Stomach (tissue), 9 donors: Measurements from ENCODE around the gene TMBIM4. TPM values are rescaled to one million over a fixed set of nuclear protein-coding genes. Genes with fewer than 3 reads are reported as not detected.
"Not testable (repeated sequence)": the region's sequence is repeated elsewhere in the genome, so short reads cannot be mapped to it uniquely, and the experiment has no call there.

Source experiments
- DNase-seq, 2 donors: peaks; one replicate each; pipeline versions ENCODE4 v3.0.0 to v3.0.0-alpha.2; 2013 to 2019
- H3K27ac ChIP-seq, 5 donors: fragments of 200-600 bp in 4 of 5; sonication (generic) in 4 of 5; one replicate each; pipeline ENCODE4 v1.5.1; 2013 to 2019; ENCODE audit warnings: mild to moderate bottlenecking in 1 of 5, moderate library complexity in 1 of 5
- H3K27me3 ChIP-seq, 3 donors: fragments of 200-600 bp; sonication (generic); one replicate each; pipeline ENCODE4 v1.5.1; 2017 to 2019; ENCODE audit warnings: mixed run types in 1 of 3
- H3K36me3 ChIP-seq, 4 donors: fragments of 200-600 bp; sonication (generic); 1 replicate in 3 of 4; 2 replicates in 1 of 4; pipeline ENCODE4 v1.5.1; 2016 to 2019
- H3K4me1 ChIP-seq, 4 donors: fragments of 200-600 bp; sonication (generic); one replicate each; pipeline ENCODE4 v1.5.1; 2016 to 2019
- H3K4me3 ChIP-seq, 4 donors: fragments of 200-600 bp; sonication (generic) in 3 of 4; one replicate each; pipeline ENCODE4 v1.5.1; 2016 to 2019; ENCODE audit warnings: mild to moderate bottlenecking in 1 of 4
- H3K9me3 ChIP-seq, 4 donors: fragments of 200-600 bp; sonication (generic); one replicate each; pipeline ENCODE4 v1.5.1; 2016 to 2019
- CTCF ChIP-seq, 7 experiments: fragments of 450-650 bp in 4 of 7; fragments of 200-600 bp in 3 of 7; sonication (generic) in 3 of 7; IDR thresholded peaks; one replicate each; pipeline ENCODE4 v1.5.1; 2016 to 2019; ENCODE audit warnings: antibody characterized with exemption in 7 of 7, control low read depth in 2 of 7, mild to moderate bottlenecking in 1 of 7
- EP300 ChIP-seq: sonication (generic); formaldehyde crosslinking; IDR thresholded peaks from one replicate; pipeline ENCODE4 v1.6.1; 2017; ENCODE audit warnings: antibody characterized with exemption
- POLR2A ChIP-seq, 4 donors: fragments of 450-650 bp; IDR thresholded peaks; one replicate each; pipeline ENCODE4 v1.6.1; 2016; ENCODE audit warnings: antibody characterized with exemption in 4 of 4, control low read depth in 2 of 4, mild to moderate bottlenecking in 1 of 4, moderate library complexity in 1 of 4
- POLR2AphosphoS5 ChIP-seq, 3 donors: sonication (generic); formaldehyde crosslinking; IDR thresholded peaks; one replicate each; pipeline ENCODE4 v1.6.1; 2016; ENCODE audit warnings: antibody characterized with exemption in 3 of 3
- WGBS, 5 donors: extraction: QIAGEN DNeasy Blood & Tissue Kit in 3 of 5; methylation state at CpG; one replicate each; pipeline versions ENCODE4 v1.1.5 to v1.1.7; 2013 to 2018; 5-methylcytosine and 5-hydroxymethylcytosine counted together
- intact Hi-C: fragments of 100-400 bp; cut with DNase I; formaldehyde crosslinking; loops from one replicate; pipeline ENCODE4 v1.15.1; 2023; ENCODE audit warnings: low total_unique reads
- polyA plus RNA-seq, 3 donors: library from polyadenylated mRNA; stranded (reverse); fragments of 200-250 nt; gene quantifications; one replicate each; pipeline ENCODE4 v1.2.3, GENCODE V29; 2013
- total RNA-seq, 5 donors: library from RNA; depleted of rRNA; stranded (reverse); fragments of >200 nt; gene quantifications; one replicate each; pipeline versions ENCODE4 v1.1.0 to v1.2.3, GENCODE V29; 2014 to 2016
- donor health status: healthy with polysubstance abuse.
- donor health status: Bipolar disorder and iron deficiency.
- donor health status: healthy.

The TMBIM4 gene
- total and polyA plus RNA-seq, 8 donors: 19.4 to 117 (median 94.6) TPM

DNA sequence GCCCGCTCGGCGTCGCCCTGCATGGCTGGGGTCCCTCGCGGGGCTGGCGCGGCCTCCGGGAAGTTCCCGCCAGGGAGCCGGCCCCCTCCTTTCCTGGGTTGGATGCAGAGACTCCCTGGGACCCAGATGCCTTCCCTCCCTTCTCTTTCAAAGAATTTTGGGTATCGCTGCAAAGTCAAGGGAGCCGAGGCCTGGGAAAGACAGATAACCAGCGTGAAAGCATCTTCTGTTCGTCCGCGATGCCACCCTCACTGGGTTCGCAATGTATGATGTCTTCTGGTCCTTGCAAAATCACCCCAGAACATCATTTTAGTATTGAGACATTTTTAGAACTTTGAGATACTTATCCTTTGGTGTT lies 19.7 kb upstream of the TMBIM4 start:
- peaks cover 0 to 4% (median 0%) of the 10 kb centered on the region in 4 donors for H3K36me3 ChIP-seq
- peak overlapping the region; percentile 75 to 94 (median 89) for H3K27ac ChIP-seq
- H3K4me3 ChIP-seq: peak overlapping the region; percentile 47 to 59 (median 53)
- H3K4me1 ChIP-seq: peaks cover 0 to 56% (median 20%) of the 10 kb centered on the region in 4 donors
- intact Hi-C loops: no loop called here
- H3K27me3 ChIP-seq: peaks cover 0 to 10% (median 4%) of the 10 kb centered on the region in 3 donors
- WGBS, 5 donors: 17 to 33% (median 21%) methylated on average over 9 to 18 of the region's 18 CpGs
- no peak for DNase-seq
- no peak for TF ChIP-seq POLR2AphosphoS5 (IDR thresholded peaks at IDR 0.05)
- no peaks in the 10 kb centered on the region for H3K9me3 ChIP-seq

GRCh38 chr12:66188584-66189485 lies 19.0 kb upstream of the TMBIM4 start, which contains the start of gene IRAK3:
Gene IRAK3 (plus strand): TSS chr12:66189214. CDS start chr12:66189300, 86 bp downstream.
- DNase-seq: peak; percentile 86
- intact Hi-C loops: no loop called here
- peaks cover 0 to 10% (median 4%) of the 10 kb centered on the region in 3 donors for H3K27me3 ChIP-seq
- H3K27ac ChIP-seq: peak within 1 kb of the TSS; percentile 75 to 94 (median 89)
- TF ChIP-seq EP300: peak; percentile 91
- peak in 1 of 4 donors; percentile 65 for TF ChIP-seq POLR2A (IDR thresholded peaks at IDR 0.05)
- no peak for TF ChIP-seq CTCF (IDR thresholded peaks at IDR 0.05)
- TF ChIP-seq POLR2AphosphoS5 (IDR thresholded peaks at IDR 0.05): peak; percentile 95 to 99 (median 98)
- WGBS, 5 donors: 19 to 33% (median 19%) methylated on average over 45 to 82 of the region's 82 CpGs
- H3K4me3 ChIP-seq: peak within 1 kb of the TSS; percentile 47 to 59 (median 53)
- peaks cover 0 to 49% (median 17%) of the 10 kb centered on the region in 4 donors for H3K4me1 ChIP-seq
- H3K9me3 ChIP-seq: no peaks in the 10 kb centered on the region
- H3K36me3 ChIP-seq: no peaks in the 10 kb centered on the region

GRCh38 chr12:66187821-66188220 lies 18.0 kb upstream of the TMBIM4 start:
- Histone ChIP-seq H3K4me3 (no peak overlapping the region), H3K27me3 (peaks cover 0 to 11% (median 4%) of the 10 kb centered on the region in 3 donors), H3K36me3 (no peaks in the 10 kb centered on the region), H3K9me3 (no peaks in the 10 kb centered on the region), H3K4me1 (peaks cover 0 to 39% (median 17%) of the 10 kb centered on the region in 4 donors), H3K27ac (peak overlapping the region in 2 of 5 donors; percentile 91 to 94)
- DNase-seq: no peak
- intact Hi-C loops: no loop called here
- TF ChIP-seq EP300 (no peak), CTCF (IDR thresholded peaks at IDR 0.05) (no peak), POLR2A (IDR thresholded peaks at IDR 0.05) (no peak), POLR2AphosphoS5 (IDR thresholded peaks at IDR 0.05) (no peak)
- 87 to 97% (median 92%) methylated on average over 4 of the region's 4 CpGs for WGBS, 5 donors

DNA sequence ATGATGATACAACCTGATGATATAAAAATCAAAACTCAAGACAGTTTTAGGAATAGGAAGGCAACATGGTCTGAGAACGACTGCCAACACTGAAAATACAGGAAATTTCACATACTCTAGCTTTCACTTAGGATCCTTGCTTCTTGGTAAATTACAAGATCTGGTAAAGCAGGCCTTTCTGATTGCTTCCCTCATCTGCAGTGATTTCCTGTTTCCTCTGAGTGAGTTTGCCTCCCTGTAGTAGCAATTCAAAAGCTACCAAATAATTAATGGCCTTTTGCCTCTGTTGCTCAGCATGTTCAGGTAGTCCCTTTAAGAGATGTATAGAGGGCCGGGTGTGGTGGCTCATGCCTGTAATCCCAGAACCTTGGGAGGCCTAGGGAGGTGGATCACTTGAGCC lies 17.2 kb upstream of the TMBIM4 start:
- no peak for DNase-seq
- H3K4me3 ChIP-seq: no peak overlapping the region
- H3K36me3 ChIP-seq: no peaks in the 10 kb centered on the region
- no peak for TF ChIP-seq POLR2A (IDR thresholded peaks at IDR 0.05)
- TF ChIP-seq POLR2AphosphoS5 (IDR thresholded peaks at IDR 0.05): no peak
- TF ChIP-seq CTCF (IDR thresholded peaks at IDR 0.05): no peak
- peaks cover 0 to 19% (median 4%) of the 10 kb centered on the region in 3 donors for H3K27me3 ChIP-seq
- H3K27ac ChIP-seq: peak overlapping the region in 3 of 5 donors; percentile 35 to 94 (median 91)
- H3K9me3 ChIP-seq: no peaks in the 10 kb centered on the region
- intact Hi-C loops: no loop called here
- 71 to 85% (median 80%) methylated on average over 2 of the region's 2 CpGs for WGBS, 5 donors
- H3K4me1 ChIP-seq: peaks cover 0 to 34% (median 17%) of the 10 kb centered on the region in 4 donors

- DNase-seq, intact Hi-C loops, H3K9me3 ChIP-seq, H3K36me3 ChIP-seq, H3K27ac ChIP-seq, H3K4me3 ChIP-seq: not testable (repeated sequence)
- H3K27me3 ChIP-seq: peaks cover 0 to 28% (median 4%) of the 10 kb centered on the region in 3 donors
- WGBS, 5 donors: 73 to 97% (median 89%) methylated on average over 2 to 3 of the region's 3 CpGs
- H3K4me1 ChIP-seq: peaks cover 0 to 15% (median 7%) of the 10 kb centered on the region in 4 donors
Observed at GRCh38 chr12:66184822-66185221, 15.0 kb upstream of the TMBIM4 start.
